Amniotic epithelial cell (primary cell): Measurements from ENCODE around the gene NAT10.

ENCODE experiments used
- DNase-seq: peaks from one replicate; pipeline ENCODE4 v3.0.0-alpha.2; 2010; ENCODE audit warnings: low read depth

NAT10 gene

DNA sequence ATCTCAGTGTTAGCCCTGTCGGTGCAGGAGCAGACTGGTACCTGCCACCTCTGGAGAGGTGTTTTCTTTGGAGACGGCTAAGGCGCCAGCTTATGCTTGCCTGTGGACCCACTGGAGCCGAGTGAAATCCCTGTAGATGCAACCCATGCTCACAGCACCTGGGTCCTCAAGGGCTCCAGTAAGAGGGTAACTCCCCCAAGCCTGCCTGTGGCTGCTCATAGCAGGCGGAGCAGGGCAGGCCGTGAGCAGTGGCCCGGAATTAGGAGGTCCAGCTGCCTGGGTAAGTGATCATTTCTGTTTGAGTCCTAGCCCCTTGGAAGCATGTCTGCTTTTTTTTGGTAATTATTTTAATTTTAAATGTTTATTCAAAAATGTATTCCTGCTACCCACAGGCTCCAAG lies 43.8 kb downstream of the NAT10 start:
- DNase-seq = no peak

GRCh38 chr11:34149786-34150185 lies 44.4 kb downstream of the NAT10 start:
- DNase-seq = no peak

DNA sequence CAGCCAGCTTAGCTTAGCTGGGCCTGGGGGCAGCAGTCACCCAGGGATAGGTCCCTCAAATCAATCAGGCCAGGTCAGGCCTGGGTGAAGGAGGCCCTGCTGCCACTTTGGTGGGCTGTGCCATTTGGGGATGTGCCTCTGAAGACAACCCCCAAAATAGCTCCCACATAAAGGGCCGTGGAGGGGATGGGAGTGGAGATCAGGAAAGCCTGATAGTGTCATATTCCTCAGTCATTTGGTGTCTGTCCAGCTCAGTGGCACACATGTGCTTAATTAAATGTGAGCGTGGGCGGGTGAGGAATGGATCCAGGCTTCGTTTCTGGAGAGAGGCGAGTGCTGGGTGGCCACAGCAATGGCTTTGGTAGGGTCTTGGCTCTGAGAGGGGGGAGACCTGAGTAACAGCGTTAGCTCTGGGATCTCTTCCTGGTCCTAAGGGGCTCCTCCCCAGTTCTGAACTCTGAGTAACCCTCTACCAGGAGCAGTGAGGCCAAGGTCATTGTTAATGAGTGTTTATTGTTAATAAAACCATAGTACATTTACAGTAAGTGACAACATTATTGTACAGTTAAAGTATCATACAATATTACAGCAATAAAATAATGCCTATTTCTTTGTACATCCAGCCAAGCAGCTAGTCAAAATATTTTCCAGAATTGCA lies 45.2 kb downstream of the NAT10 start:
- no peak for DNase-seq

- DNase-seq = no peak
These were observed 45.7 kb downstream of the NAT10 start for GRCh38 chr11:34151166-34151565.

GRCh38 chr11:34151916-34152845 lies 46.8 kb downstream of the NAT10 start:
- DNase-seq = no peak

GRCh38 chr11:34154059-34154875 lies 48.8 kb downstream of the NAT10 start:
- no peak for DNase-seq

DNA sequence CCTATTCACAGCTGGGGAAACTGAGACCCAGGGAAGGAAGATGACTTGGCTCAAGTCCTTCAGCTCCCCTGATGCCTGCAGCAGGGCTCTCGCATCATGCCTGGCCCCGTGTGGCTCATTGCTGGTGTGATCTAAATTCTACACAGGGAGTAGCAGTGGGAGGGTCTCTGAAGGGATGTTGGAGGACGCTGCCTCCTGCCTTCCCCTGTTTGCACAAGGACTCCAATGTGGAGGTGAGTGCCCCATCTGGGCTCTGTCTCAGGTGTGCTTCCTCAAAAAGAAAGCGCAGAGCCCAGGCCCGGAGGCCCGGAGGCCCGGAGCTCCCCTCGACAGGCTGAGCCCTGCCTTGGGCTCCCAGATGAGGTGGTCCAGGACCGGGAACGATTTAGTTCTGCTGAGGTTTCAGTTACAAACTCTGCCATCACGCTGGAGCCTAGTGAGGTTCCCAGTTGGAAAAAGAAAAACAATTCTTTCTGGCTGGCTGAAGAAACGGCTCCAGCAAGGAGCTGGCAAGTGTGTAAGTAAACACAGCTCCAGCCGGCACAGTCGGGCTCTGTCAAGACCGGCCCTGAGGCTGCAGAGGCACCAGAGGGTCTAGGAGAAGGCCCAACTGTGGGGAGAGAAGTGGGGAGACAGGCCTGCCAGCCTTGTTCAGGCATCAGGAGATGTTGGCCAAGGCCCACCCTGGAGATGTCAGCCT lies 49.8 kb downstream of the NAT10 start:
- no peak for DNase-seq

DNA sequence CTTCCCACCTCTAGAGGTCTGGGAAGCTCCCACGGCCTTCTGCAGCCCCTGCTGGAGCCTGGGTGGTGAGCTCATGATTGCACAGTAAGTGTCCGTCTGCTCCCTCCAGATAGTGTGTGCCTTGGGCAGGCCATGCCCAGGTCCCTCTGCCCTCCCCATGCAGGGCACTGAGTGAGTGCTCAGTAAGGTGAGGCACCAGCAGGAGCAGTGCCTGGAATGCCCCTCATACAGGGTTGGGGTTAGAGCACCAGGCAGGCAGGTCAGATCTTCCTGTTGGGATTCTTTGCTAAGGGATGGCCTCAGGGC lies 50.3 kb downstream of the NAT10 start:
- DNase-seq = no peak

DNA sequence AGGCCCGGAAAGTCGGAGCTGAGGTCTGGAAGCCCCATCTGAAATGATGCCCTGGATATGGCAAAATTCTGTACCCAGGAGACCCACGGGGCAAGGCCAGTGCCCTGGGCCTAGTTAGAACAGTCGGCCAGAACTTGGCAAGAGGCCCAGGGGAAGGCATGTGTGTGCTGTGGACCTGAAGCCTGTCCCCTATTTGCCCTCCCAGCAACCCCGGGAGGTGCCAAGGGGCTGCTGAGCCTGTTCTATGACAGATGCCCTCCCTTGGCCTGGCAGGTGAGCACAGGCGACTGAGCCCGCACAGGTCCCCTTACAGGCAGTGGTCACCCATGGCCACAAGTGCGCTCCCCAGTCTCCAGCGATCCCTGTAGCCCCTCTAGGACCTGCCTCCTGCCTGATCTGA lies 51.7 kb downstream of the NAT10 start:
- DNase-seq = no peak

- DNase-seq = no peak
These were observed 53.2 kb downstream of the NAT10 start for GRCh38 chr11:34158661-34159060.

GRCh38 chr11:34160049-34160721 lies 54.8 kb downstream of the NAT10 start:
- peak; percentile 23 for DNase-seq

GRCh38 chr11:34160791-34161190 lies 55.4 kb downstream of the NAT10 start:
- no peak for DNase-seq

DNA sequence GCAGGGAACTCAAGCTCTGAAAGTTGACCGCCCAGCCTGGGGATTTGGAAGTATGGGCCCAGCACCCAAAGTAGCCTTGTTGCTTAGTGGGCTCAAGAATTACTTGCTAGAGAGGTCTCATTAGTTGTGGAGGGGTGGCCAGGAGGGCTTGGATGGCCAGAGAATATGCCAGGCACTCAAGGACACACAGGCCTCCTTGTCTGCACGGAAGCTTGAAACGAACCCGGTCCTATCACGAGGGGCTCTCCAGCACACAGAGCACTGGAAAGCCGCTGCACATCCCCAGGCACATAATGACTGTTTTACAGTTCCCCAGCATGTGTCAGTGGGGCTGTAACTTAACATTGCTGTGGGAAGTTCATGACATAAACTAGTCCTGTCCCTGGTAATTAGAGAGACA lies 55.9 kb downstream of the NAT10 start:
- DNase-seq = no peak

GRCh38 chr11:34161812-34162492 lies 56.5 kb downstream of the NAT10 start:
- DNase-seq = peak; percentile 15

- DNase-seq = no peak
These were observed 57.0 kb downstream of the NAT10 start for GRCh38 chr11:34162493-34162820.

GRCh38 chr11:34162856-34163255 lies 57.4 kb downstream of the NAT10 start:
- DNase-seq = no peak

- no peak for DNase-seq
These were observed 59.7 kb downstream of the NAT10 start for GRCh38 chr11:34165121-34165520.

DNA sequence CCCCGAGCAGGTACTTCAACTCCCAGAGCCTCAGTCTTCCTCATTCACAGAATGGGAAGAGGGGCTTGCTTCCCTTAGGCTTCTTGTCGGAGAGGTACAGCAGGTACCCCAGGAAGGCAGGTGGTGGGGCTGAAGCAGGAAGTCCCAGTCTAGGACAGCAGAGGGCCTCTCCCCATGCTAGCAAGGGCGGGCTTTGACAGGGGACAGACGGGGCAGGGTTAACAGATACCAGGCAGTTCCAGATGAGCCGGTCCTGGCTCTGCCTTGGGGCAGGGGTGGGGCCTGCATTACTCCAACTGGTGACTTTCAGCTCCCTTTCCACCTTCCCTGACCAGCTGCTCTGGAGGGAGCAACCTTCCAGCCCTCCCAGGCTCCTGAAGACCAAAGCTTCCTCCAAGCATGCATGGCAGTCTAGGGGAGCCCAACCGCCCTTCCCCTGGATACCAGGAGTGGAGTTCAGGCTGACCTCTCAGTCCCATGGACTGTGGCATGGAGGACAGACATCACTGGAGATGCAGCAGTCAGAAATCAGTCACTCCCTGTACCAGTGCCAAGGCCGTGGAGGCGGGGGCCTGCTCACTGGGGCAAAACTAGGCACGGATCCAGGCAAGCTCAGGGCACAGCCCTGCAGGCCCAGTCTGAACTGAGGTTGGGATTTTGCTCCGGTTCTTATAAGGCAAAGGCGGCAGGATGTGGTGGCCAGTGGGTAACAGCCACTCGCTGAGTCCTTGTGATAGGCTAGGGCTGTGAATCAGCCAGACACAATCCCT lies 60.5 kb downstream of the NAT10 start:
- no peak for DNase-seq

DNA sequence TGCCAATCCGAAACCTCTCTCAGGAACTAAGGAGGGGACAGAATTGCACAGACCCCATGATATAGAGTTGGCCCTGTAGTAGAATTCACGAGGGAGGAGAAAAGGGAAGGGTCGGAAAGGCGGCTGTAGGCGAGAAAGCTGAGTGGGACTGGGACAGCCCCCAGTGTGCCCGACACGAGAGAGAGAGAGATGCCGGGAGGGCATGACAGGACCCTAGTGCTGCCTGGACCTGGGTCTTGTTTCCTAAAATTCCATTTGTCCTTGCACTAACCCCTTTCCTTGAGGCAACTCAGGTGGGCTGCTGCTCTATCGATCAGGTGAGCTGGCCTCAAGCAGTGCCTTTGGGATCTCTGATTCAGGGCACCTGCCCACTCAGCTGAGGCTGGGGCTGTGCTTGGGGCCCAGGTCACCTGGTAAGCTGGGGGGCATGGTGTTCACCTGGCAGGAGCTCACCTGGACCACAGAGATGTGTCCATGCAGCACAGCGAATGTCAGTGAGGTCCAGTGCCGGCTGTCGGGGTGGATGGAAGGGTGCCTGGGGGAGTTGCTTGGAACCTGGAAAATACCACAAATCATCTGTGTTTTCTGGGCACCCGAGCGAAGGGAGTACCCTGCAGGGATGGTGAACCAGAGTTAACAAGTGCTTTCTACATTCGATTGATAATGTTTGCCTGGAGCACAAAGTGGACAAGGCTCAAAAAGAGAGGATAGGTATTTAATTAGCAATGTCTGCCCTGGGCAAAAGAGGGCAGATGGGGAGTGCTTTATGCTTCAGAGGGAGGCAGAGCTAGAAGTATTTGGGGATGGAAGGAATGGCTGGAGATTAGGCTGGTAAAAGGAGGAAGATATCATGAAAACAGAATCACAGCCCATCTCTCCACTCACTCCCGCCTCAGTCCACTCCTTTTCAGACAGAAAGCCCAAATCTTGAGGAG lies 61.6 kb downstream of the NAT10 start:
- no peak for DNase-seq
